OCI-LY7 (cell line): ENCODE data around the gene CRYBA4.

Experiments used
- CTCF ChIP-seq: fragments of 200-600 bp; sonication (generic); conservative IDR thresholded peaks from 2 replicates; pipeline ENCODE4 v1.5.1; 2014; ENCODE audit warnings: mild to moderate bottlenecking, antibody characterized with exemption, low read length, moderate library complexity, mixed read lengths
- EZH2phosphoT487 ChIP-seq: fragments of 200-600 bp; sonication (generic); IDR thresholded peaks from 2 replicates; pipeline ENCODE4 v1.6.1; 2018; ENCODE audit warnings: low read depth, borderline replicate concordance, mild to moderate bottlenecking, mixed run types, antibody characterized with exemption, low read length, moderate library complexity, mixed read lengths

DNA sequence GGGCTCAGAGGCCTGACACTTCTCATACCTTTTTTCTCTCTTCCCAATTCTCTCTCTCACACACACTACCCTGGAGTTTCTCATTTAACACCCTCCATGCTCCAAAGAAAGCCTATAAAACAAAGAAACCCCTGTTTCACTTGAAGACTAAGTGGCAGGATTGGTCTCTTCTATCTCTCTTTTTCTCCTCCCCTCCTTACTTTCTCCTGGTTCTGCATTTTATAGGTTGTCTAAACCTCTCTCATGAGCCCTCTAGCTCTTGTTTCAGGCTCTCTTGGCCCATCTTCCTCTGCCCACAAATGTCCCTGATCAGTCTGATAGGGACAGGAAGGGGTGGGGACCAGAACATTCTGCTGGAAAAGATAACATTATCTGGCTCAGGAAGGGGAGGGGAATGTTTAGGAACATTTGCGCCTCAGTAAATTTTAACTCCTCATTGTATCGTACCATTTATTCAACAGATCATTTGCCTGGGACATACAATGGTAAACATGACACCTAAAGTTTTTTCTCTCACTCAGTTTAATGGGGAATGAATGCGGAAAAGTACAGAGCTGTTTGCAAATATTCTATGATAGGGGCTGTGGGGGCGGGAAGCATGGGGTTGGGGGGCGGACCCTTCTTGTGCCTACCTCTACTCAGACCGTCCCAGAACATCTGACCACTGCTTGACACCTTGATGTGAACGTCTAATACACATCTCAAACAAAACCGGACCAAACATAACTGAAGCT lies 10.8 kb downstream of the CRYBA4 start:
- no peak for TF ChIP-seq CTCF
- no peak for TF ChIP-seq EZH2phosphoT487
